Stimulated activated CD4-positive, alpha-beta T cell treated with anti-CD3 and anti-CD28 coated beads, Interleukin-4, amount 100 ng/mL, for 4 hours (primary cell): ENCODE results near the gene VAT1L.

Experiments
- DNase-seq, 2 experiments: peaks; one replicate each; pipeline ENCODE4 v3.0.0-alpha.2; 2020

The VAT1L gene

DNA sequence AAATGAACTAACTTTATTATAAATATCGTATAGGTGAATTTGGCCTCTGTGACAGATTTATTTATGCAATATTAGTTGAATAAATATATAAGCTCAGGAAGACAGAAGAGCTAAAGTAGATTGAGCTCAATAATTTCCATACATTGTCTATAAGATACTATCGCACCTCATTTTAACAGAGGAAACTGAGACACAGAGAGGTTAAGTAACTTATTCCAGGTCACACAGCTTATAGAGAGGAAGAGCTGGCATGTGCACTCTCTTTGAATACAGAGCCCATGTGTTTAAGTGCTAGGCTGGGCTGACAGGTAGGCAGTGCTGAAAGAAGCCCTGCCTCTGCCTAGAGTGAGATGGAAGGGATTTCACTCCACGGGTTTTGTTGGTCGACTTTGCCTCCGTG, 48.4 kb downstream of the VAT1L start:
- DNase-seq: no peak

GRCh38 chr16:77838597-77839255, 50.4 kb downstream of the VAT1L start:
- DNase-seq: no peak

- DNase-seq: no peak
Measured at GRCh38 chr16:77840093-77840492, 51.7 kb downstream of the VAT1L start.

GRCh38 chr16:77840673-77841501, 52.5 kb downstream of the VAT1L start:
- no peak for DNase-seq

DNA sequence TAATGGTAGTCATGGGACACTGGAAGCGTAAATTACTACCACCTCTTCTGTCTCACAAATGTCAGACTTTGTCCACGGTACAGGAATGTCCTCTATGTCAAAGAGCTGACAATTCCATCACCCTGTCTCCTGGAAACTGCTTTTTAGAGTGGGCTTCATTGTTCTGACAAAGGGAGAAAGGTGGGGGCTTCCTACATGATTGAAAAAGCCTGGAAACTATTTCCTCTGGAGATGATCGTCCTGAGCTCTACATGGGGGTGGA, 53.1 kb downstream of the VAT1L start:
- no peak for DNase-seq

- DNase-seq: no peak
Measured at GRCh38 chr16:77842468-77842867, 54.1 kb downstream of the VAT1L start.

DNA sequence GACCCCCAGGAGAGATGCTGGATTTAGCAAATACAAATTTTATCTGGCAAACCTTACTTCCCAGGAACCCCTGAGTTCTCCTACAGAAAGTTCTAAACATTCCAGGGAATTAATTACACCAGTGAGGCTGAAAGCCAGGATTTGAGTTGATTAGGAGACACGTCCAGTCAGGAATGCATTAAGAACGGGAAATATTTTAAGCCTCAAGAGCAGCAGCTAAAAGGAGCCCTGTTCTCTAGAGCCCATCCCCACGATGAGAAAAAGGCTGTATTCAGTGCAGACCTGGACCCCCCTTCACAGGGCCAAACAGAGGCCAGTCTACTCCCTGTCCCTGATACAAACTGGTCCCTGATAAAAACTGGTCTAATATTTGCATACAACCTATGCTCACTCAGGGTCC, 55.0 kb downstream of the VAT1L start:
- DNase-seq: no peak

- DNase-seq: no peak
Measured at GRCh38 chr16:77844801-77845200, 56.4 kb downstream of the VAT1L start.

DNA sequence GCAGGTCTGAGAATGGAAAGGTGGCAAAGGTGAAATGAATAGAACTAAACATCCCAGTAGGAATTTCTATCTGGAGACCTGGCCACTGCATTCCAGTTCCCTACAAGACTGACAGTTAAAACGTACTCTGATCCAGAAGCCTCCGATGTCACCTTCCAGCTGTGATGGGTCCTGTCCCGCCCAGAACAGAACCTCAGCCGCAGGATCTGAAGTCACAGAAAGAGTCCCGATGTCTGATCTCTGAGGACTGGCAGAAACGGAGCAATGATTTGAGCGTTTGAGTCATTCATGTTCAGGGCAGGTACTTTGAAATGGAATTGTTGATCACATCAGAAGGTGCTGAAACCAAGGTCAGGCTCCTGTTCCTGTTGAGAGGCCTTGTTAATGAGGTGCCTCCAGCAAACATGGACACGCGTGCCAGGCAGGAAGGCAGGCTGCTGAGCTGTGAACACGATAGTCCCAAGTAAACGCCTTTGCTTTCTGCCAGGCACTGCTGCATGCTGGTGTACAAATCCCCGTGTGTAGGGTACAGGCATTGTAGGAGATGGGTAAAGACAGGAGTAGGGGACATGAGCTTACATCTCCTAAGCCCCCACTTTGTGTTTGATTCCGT, 61.4 kb downstream of the VAT1L start:
- DNase-seq: no peak

DNA sequence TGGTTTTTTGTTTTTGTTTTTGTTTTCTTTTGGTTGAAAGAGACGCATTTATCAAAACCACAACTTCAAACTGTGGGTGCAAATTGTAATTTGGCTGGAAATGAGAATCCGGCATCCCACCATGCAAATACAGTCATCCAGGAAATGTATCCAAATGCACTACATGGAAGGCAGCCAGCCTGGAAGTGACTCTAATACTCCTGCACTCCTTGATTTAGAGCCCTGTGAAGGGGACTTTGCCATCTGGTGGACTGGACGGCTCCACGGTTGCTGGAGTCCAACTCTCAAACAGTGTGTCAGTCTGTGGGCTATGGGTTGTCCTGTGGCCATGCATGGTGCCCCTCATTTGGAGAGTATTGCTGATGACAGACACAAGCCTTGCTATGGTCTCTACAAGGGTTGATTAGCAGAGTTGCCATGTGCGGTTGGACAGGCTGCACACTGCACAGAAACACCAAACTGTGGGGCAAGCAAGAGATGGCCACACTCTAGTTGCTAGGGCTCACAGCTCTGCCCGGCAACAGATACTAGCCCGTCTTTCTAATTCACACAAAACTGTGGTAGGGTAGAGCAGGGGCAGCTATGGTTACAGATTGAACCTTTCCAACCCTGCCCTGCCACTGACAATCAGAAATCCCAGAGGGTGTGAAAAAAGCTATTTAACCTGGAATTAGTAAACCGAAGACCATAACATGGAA, 62.4 kb downstream of the VAT1L start:
- no peak for DNase-seq

DNA sequence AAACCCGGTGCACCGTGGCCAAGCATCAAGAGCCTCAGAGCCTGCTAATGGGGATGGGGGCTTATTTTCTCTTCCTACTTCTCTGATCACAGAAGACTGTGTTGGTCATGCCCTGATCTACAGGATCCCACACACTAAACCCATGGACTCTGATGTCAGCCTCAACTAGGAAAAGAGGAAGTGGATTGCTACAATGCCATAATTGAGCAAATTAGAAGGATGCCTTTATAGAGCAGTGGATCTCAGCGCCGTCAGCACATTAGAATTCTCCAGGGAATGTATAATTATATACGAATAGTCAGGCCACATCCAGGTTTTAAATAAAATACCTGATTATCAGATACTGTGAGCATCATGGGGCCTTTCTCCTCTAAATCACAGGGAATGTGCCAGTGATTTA, 64.8 kb downstream of the VAT1L start:
- DNase-seq: no peak

DNA sequence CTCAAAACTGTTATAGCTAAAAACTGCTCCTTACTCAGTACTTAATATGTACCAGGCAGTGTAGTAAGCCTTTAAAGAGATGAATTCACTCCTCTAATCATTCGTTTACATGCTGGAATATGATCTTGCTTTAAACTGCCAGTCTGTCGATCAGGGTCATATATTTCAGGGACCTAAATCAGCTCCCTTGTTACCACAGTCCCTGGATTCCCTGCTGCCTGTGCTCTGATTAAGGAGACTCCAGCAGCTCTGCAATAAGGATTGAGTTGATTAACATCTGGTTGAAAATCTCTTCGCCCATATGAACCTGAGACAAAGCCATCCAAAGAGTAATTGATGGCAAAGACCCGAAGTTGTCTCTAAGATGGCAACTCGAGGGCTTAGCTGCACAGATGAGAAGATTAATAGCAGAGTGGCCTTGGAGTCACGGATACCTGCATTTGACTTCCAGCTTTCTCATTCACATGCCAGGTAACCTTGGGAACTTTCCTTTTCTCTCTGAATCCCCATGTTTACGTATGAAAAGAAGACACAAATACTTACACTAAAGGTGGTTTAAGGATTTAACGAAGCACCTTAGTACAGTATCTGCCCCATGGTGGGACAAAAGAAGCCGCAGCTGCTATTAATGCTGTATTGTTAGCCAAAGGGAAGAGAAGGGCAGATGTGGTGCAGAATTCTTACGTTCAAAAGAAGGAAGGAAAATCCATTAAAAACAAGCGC, 68.2 kb downstream of the VAT1L start:
- DNase-seq: no peak

DNA sequence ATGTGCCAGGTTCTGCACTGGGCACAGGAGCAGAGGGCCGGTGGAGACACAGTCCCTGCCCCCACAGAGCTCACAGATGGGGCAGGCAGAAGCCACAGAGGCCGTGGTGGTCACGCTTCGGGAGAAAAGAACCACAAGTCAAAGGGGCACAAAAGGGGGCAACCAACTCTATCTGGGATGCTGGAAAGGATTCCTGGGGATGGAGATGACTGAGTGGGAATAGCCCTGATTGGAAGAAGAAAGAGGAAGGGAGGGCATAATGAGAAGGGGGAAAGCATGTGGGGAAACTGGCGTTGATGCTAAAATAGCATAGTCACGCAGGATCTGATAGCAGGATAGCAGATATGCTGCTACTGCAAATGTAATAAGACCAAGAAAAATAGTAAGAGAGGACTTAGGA, 69.7 kb downstream of the VAT1L start:
- no peak for DNase-seq

- no peak for DNase-seq
Measured at GRCh38 chr16:77859493-77860232, 71.3 kb downstream of the VAT1L start.

GRCh38 chr16:77860953-77861352, 72.6 kb downstream of the VAT1L start:
- no peak for DNase-seq

GRCh38 chr16:77863250-77863649, 74.9 kb downstream of the VAT1L start:
- no peak for DNase-seq

GRCh38 chr16:77866752-77867151, 78.4 kb downstream of the VAT1L start:
- no peak for DNase-seq

DNA sequence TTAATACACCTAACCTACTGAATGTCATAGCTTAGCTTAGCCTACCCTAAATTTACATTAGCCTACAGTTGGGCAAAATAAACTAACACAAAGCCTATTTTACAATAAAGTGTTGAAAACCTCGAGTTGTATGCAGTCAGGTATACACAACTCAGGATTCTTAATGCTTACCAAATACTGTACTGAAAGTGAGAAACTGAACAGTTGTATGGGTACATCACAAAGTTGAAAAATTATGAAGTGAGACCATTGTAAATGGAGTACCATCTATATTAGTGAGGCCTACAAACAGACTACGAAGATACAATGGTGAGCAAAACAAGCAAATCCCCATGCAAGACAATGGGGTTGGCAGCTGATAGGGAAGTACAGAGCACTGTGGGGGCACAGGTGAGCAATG, 79.7 kb downstream of the VAT1L start:
- no peak for DNase-seq

DNA sequence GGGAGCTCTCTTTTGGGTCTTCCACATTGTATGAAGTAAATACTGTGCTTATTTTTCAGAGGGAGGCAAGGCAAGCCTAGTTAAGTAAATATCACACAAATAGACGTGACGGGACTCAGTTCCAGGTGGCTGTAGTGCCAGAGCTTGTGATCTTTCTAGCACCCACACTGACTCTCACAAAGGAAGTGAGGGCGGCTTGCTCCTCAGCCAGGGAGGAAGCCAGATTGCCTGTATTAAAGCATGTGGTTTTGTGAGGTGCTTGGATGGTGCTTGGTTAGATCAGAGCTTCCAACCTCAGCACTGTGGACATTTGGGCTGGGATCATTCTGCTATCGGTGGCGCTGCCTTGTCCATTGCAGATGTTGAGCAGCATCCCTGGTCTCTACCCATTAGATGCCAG, 80.1 kb downstream of the VAT1L start:
- no peak for DNase-seq

- DNase-seq: no peak
Measured at GRCh38 chr16:77869997-77870813, 81.8 kb downstream of the VAT1L start.

- DNase-seq: no peak
Measured at GRCh38 chr16:77871932-77872331, 83.6 kb downstream of the VAT1L start.

DNA sequence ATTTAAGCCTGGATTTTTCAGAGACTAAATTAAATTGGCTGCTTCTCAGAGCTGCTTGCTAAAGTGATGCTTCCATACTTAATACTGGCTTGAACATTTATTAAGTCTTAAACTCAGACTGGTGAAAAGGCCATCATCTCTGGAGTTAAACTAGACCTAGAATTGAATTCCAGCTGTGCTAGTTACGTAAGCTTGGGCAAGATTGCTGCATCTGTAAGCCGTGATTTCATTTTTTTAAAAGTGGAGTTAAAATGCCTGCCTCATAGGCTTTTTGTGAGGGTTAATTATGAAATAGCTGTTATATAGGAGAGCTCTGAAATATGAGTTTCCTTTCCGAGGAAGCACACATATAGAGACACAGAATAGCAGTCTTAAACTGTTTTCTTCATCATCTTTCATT, 84.7 kb downstream of the VAT1L start:
- DNase-seq: no peak
